ENCODE results near the gene SPRY1.

DNA sequence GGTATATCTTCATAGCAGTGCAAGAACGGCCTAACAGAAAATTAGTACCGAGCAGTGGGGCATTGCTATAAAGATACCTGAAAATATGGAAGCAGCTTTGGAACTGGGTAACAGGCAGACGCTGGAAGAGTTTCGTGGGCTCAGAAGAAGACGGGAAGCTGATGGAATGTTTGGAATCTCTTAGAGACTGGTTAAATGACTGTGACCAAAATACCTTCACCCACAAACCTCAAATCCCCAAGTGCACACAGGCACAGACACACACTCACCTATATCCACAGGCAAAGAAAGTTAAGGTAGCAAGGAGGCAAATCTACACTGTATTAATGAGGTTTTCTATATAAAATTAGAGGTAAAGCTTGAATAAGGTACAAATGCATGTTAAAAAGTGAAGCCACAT, 14.6 kb upstream of the SPRY1 start:
- TF ChIP-seq POLR2A (IDR thresholded peaks at IDR 0.05) (no peak), CTCF (IDR thresholded peaks at IDR 0.05) (no peak)

All from uterus (tissue), 2 donors.